Measurements from ENCODE around the gene KCNQ1.

The KCNQ1 gene

GRCh38 chr11:2717561-2718325, 272.9 kb downstream of the KCNQ1 start:
- ATAC-seq = no peak
- no peak for TF ChIP-seq ZFP3 (CRISPR knock-in tag; IDR thresholded peaks at IDR 0.05)
- no peak for TF ChIP-seq CSRNP3 (CRISPR knock-in tag; IDR thresholded peaks at IDR 0.05)
- no peak for TF ChIP-seq ZNF70 (CRISPR knock-in tag; IDR thresholded peaks at IDR 0.05)
- no peak for TF ChIP-seq ZFP30 (CRISPR knock-in tag; IDR thresholded peaks at IDR 0.05)
- no peak for TF ChIP-seq CREB5 (CRISPR knock-in tag; IDR thresholded peaks at IDR 0.05; ENCODE audit: low read depth)

GRCh38 chr11:2718817-2719438, 274.1 kb downstream of the KCNQ1 start:
- TF ChIP-seq ZNF8 (CRISPR knock-in tag; IDR thresholded peaks at IDR 0.05) (no peak), BACH2 (CRISPR knock-in tag; IDR thresholded peaks at IDR 0.05; ENCODE audit: borderline replicate concordance) (no peak), TCF4 (CRISPR knock-in tag; IDR thresholded peaks at IDR 0.05; ENCODE audit: borderline replicate concordance) (no peak), ARNTL (CRISPR knock-in tag; IDR thresholded peaks at IDR 0.05; ENCODE audit: borderline replicate concordance, low read depth) (no peak), CSDC2 (CRISPR knock-in tag; IDR thresholded peaks at IDR 0.05) (no peak), RARB (CRISPR knock-in tag; IDR thresholded peaks at IDR 0.05) (no peak), OSR1 (CRISPR knock-in tag; IDR thresholded peaks at IDR 0.05) (no peak), POU6F1 (CRISPR knock-in tag; IDR thresholded peaks at IDR 0.05; ENCODE audit: borderline replicate concordance, low read depth) (no peak), CREB5 (CRISPR knock-in tag; IDR thresholded peaks at IDR 0.05; ENCODE audit: low read depth) (no peak), CSRNP3 (CRISPR knock-in tag; IDR thresholded peaks at IDR 0.05) (no peak), ZNF565 (CRISPR knock-in tag; conservative IDR thresholded peaks at IDR 0.05; ENCODE audit: low read depth) (no peak), ISL1 (CRISPR knock-in tag; IDR thresholded peaks at IDR 0.05) (no peak), SNAI2 (CRISPR knock-in tag; IDR thresholded peaks at IDR 0.05) (no peak), PATZ1 (CRISPR knock-in tag; IDR thresholded peaks at IDR 0.05; ENCODE audit: borderline replicate concordance) (no peak)
- no peak for ATAC-seq

GRCh38 chr11:2719831-2720590, 275.2 kb downstream of the KCNQ1 start:
- no peak for ATAC-seq
- TF ChIP-seq CREB5 (CRISPR knock-in tag; IDR thresholded peaks at IDR 0.05; ENCODE audit: low read depth) (no peak), CSDC2 (CRISPR knock-in tag; IDR thresholded peaks at IDR 0.05) (no peak), SNAI2 (CRISPR knock-in tag; IDR thresholded peaks at IDR 0.05) (no peak), TOX (CRISPR knock-in tag; IDR thresholded peaks at IDR 0.05; ENCODE audit: borderline replicate concordance) (no peak), TCF4 (CRISPR knock-in tag; IDR thresholded peaks at IDR 0.05; ENCODE audit: borderline replicate concordance) (no peak), BACH2 (CRISPR knock-in tag; IDR thresholded peaks at IDR 0.05; ENCODE audit: borderline replicate concordance) (no peak), RARB (CRISPR knock-in tag; IDR thresholded peaks at IDR 0.05) (no peak), PATZ1 (CRISPR knock-in tag; IDR thresholded peaks at IDR 0.05; ENCODE audit: borderline replicate concordance) (no peak), ZFP3 (CRISPR knock-in tag; IDR thresholded peaks at IDR 0.05) (no peak)

All from SK-N-SH treated with all-trans-retinoic acid at 6 μM for 48 hours (cell line).